ENCODE measurements around the gene HNRNPUL1. TPM values are rescaled to one million over a fixed set of nuclear protein-coding genes. Genes with fewer than 3 reads are reported as not detected.

HNRNPUL1 gene
- polyA plus RNA-seq, 3 donors from 2014 or later: 23.3 to 103 (median 48.8) TPM

DNA sequence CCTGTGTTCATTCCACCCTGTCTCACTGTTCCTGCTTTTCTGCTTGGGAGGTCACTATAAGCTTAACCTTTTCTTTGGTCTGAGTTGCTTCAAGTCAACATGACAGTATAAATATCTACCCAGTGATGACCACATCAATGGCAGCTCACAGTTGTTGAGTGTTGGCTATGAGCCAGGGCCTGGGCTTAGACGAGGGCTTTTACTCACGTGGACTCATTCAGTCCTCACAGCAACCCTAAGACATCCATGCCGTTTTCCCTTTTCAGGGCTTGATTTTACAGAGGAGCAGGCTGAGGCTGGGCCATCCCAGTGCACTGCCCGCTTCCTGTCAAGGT lies 35.5 kb downstream of the HNRNPUL1 start:
- peaks cover 21 to 58% (median 35%) of the 10 kb centered on the region in 3 donors for H3K36me3 Mint-ChIP-seq
- peak overlapping the region; percentile 22 to 62 (median 55) for H3K4me3 Mint-ChIP-seq
- peaks cover 94 to 100% of the 10 kb centered on the region in 2 donors for H3K4me1 Mint-ChIP-seq
- peaks cover 12 to 33% (median 32%) of the 10 kb centered on the region in 3 donors for H3K27me3 Mint-ChIP-seq (ENCODE audit: low read depth in 3 of 3)
- peak overlapping the region; percentile 98 to 100 (median 100) for H3K27ac Mint-ChIP-seq
- peak in 2 of 3 donors; percentile 49 to 50 for DNase-seq
- no peaks in the 10 kb centered on the region for H3K9me3 Mint-ChIP-seq

DNA sequence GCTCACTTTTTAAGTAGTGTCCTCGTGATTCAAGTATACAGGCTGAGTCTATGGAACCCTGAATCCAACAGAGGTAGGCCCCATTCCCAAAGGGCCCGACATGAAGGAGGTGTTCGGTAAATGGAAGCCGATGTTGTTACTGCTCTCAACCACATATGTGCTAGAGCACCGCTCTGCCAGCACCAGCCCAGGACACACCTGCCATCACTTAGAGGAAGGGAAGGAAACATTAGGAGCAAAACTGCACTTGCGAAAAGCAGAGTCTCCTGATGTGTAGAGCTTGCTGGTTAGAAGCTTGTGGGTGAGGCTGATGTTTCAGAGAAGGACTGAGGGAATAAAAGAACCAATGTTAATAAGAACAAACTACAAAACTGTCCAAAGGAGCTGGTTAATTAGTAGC lies 36.4 kb downstream of the HNRNPUL1 start:
- Mint-ChIP-seq H3K9me3 (no peaks in the 10 kb centered on the region), H3K4me1 (peaks cover 100% of the 10 kb centered on the region in 2 donors), H3K27me3 (ENCODE audit: low read depth in 3 of 3) (peaks cover 12 to 33% (median 32%) of the 10 kb centered on the region in 3 donors), H3K4me3 (peak overlapping the region in 1 of 5 donors; percentile 47), H3K27ac (peak overlapping the region; percentile 98 to 100 (median 100)), H3K36me3 (peaks cover 23 to 58% (median 31%) of the 10 kb centered on the region in 3 donors)
- no peak for DNase-seq

DNA sequence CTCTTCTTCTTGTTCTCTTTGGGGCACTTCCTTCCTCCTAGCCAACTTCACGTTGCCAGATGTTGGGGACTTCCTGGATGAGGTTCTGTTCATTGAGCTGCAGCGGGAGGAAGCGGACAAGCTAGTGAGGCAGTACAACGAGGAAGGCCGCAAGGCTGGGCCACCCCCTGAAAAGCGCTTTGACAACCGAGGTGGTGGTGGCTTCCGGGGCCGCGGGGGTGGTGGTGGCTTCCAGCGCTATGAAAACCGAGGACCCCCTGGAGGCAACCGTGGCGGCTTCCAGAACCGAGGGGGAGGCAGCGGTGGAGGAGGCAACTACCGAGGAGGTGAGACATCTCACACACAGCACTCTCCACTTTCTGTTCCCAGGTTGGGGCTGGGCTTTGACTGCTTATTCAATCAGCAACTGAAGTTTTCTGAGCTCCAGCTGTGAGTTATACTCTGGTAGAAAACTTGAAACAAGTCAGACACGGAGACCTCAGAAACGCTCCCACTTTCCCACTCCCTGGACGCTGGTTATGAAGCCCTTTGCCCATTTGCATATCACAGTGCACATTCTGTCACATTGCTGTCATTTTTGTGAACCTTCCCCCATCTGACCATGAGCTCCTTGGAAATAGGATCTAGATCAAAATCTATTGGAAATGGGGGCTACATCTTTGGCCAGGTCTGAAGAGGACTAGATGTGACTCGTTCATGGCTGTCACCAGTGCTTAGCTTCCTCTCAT lies 38.6 kb downstream of the HNRNPUL1 start:
- H3K9me3 Mint-ChIP-seq: no peaks in the 10 kb centered on the region
- peak overlapping the region; percentile 83 to 95 (median 90) for H3K4me3 Mint-ChIP-seq
- peak; percentile 94 to 95 (median 95) for DNase-seq

DNA sequence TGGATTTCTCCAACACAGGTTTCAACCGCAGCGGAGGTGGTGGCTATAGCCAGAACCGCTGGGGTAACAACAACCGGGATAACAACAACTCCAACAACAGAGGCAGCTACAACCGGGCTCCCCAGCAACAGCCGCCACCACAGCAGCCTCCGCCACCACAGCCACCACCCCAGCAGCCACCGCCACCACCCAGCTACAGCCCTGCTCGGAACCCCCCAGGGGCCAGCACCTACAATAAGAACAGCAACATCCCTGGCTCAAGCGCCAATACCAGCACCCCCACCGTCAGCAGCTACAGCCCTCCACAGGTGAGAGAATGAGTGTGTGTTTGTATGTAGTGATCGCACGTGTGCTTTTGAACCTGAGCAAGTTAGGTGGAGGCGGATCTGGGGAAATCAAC lies 39.8 kb downstream of the HNRNPUL1 start:
- peak in 2 of 3 donors; percentile 54 to 55 for DNase-seq
- Mint-ChIP-seq H3K27me3 (ENCODE audit: low read depth in 3 of 3) (peaks cover 22 to 45% (median 41%) of the 10 kb centered on the region in 3 donors), H3K4me1 (peaks cover 100% of the 10 kb centered on the region in 2 donors), H3K27ac (peak overlapping the region; percentile 98 to 100 (median 100)), H3K36me3 (peaks cover 33 to 52% (median 34%) of the 10 kb centered on the region in 3 donors), H3K4me3 (peak overlapping the region; percentile 83 to 95 (median 90)), H3K9me3 (no peaks in the 10 kb centered on the region)

More for the DNA sequence above, 38.6 kb downstream of the HNRNPUL1 start:
- Mint-ChIP-seq H3K27me3 (ENCODE audit: low read depth in 3 of 3) (peaks cover 16 to 42% (median 41%) of the 10 kb centered on the region in 3 donors), H3K27ac (peak overlapping the region; percentile 98 to 100 (median 100)), H3K4me1 (peaks cover 100% of the 10 kb centered on the region in 2 donors), H3K36me3 (peaks cover 33 to 52% (median 34%) of the 10 kb centered on the region in 3 donors)

DNA sequence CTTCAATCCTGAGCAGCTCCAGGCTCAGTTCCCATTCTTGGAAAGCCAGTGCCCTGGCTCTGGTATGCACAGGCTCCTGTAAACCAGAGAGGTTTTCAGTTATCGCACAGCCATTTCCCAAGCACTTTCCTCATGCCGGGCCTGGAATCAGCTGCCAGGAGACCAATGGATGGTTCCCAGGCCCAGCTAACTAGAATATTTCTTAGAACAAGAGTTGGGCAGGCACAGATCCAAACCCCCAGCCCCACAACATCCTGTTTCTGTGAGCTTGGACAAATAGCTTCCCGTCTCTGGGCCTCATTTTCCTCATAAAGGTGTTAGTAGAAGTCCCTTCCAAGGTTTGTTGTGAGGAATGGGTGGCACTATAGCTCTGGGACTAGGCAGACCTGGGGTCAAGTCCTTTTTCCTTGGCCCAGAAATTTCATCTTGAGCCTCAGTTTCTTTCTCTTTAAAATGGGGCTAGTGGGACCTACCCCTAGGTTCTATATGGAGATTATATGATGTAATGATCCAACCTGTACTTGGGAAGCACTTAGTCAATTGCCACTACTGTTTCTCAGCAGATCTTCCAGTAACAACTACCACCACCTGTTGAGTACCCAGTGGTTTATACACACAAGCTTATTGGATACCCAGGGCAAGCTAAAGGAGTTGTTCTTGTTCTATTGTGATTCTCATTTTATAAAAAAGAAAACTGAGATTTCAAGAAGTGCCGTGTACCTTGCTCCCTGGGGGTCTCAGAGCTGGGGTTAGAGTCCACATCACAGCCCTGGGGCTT lies 40.7 kb downstream of the HNRNPUL1 start:
- no peak for DNase-seq
- H3K27me3 Mint-ChIP-seq (ENCODE audit: low read depth in 3 of 3): peaks cover 30 to 49% (median 49%) of the 10 kb centered on the region in 3 donors
- peaks cover 33 to 45% (median 34%) of the 10 kb centered on the region in 3 donors for H3K36me3 Mint-ChIP-seq

DNA sequence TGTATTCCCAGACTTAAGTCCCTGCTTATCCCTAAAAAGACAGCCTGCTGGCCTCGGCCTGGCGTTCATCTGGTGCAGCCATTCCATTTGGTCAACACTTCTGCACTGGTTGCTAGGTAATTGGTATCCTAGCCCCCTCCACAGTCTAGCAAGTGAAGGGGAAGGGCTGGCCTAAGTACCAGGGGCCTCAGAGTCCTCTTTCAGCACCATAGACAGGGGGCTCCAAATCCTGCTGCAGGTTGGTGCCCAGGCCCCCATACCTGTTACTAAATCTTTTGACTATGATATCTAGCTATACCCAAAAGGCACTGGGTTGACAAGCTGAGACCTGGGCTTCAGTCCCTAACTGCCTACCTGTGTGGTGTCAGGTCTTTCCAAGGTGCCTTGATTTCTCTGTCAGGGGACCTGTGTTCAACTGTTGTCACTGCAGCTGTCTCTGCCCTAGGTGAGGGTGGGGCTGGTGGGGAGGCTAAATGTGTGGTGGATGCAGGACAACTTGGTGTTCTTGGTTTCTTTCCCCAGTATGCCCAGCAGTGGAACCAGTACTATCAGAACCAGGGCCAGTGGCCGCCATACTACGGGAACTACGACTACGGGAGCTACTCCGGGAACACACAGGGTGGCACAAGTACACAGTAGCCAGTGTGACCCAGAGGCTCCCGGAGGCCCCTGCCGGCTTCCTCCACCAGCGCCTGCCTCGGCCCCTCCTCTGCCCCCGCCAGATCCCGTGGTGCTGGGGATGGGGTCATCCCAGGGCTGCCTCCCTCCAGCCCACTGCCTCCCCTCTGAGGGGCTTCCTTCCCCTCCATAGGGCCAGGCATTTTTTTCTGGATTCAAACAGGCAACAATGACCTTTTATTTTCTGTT lies 42.0 kb downstream of the HNRNPUL1 start:
- peak overlapping the region; percentile 96 to 100 (median 100) for H3K27ac Mint-ChIP-seq
- H3K27me3 Mint-ChIP-seq (ENCODE audit: low read depth in 3 of 3): peaks cover 39 to 54% (median 52%) of the 10 kb centered on the region in 3 donors
- no peaks in the 10 kb centered on the region for H3K9me3 Mint-ChIP-seq
- peak overlapping the region; percentile 91 to 98 (median 96) for H3K4me3 Mint-ChIP-seq
- peaks cover 98 to 100% of the 10 kb centered on the region in 2 donors for H3K4me1 Mint-ChIP-seq
- H3K36me3 Mint-ChIP-seq: peaks cover 30 to 41% (median 33%) of the 10 kb centered on the region in 3 donors
- DNase-seq: no peak

More for the DNA sequence above, 40.7 kb downstream of the HNRNPUL1 start:
- H3K4me1 Mint-ChIP-seq: peaks cover 98 to 100% of the 10 kb centered on the region in 2 donors
- H3K27ac Mint-ChIP-seq: peak overlapping the region; percentile 98 to 100 (median 100)
- peak overlapping the region; percentile 11 to 95 (median 90) for H3K4me3 Mint-ChIP-seq
- H3K9me3 Mint-ChIP-seq: no peaks in the 10 kb centered on the region

DNA sequence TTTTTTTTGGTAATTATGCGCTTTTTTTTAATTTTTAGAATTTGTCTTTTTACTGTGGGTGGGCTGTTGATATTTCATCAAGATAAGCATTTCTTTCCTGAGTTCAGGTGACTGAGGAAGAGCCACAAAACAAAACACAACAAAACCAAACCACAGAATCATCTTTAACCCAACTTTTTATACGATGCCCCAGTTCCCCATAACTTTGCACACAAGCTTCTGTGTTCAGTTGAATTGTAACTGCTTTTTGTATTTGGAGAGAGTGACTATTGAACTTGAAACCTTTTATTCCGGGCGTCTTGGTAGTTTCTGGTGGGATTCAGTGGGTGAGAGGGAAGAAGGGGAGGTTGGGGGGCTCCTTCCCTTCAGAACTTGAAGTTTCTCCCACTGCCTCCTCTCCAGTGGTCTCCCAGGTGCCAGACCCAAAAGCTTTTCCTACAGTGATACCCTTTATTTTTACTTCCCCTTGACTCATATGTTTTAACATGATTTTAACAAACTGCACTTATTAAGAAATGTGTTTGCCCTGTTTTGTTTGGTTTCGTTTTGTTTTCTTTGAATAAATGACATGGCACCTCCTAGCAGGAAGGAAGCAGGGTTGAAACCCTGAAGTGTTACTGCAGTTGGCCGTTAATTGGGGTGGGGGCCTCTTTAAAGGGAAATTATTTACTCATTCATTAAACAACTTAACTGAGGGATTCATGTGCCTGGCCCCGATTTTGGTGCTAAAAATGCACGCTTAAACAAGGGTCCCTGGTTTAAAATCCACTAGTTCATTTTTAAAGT lies 43.1 kb downstream of the HNRNPUL1 start:
- peak overlapping the region; percentile 91 to 98 (median 96) for H3K4me3 Mint-ChIP-seq
- peak overlapping the region; percentile 96 to 100 (median 100) for H3K27ac Mint-ChIP-seq
- no peaks in the 10 kb centered on the region for H3K9me3 Mint-ChIP-seq
- H3K36me3 Mint-ChIP-seq: peaks cover 25 to 33% (median 29%) of the 10 kb centered on the region in 3 donors
- DNase-seq: peak; percentile 58 to 61 (median 58)
- peaks cover 97 to 99% of the 10 kb centered on the region in 2 donors for H3K4me1 Mint-ChIP-seq
- H3K27me3 Mint-ChIP-seq (ENCODE audit: low read depth in 3 of 3): peaks cover 48 to 57% (median 53%) of the 10 kb centered on the region in 3 donors

DNA sequence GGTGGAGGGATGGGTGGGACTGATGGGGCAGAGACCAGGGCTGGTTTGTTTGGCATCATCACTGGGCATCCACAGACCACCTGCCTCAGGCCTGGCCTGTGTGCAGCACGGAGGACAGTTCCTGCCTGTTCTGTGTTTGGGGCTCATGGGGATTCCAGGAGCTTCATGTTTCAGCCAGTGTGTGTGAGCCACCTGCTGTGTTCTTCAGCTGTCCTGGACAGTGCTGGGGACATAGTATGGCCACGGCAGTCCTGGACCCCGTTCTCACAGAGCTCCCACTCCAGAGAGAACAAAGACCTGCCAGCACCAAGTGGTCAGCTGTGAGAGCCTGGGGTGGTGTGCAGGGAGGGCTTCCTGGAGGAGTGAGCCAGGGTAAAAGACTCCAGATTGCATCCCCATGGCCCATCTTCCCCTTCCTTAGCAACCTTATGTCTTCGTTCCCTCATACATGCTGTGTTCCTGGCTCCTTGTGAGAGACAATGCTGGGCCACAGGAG lies 43.8 kb downstream of the HNRNPUL1 start:
- Mint-ChIP-seq H3K9me3 (no peaks in the 10 kb centered on the region), H3K4me3 (peak overlapping the region; percentile 91 to 98 (median 96)), H3K27me3 (ENCODE audit: low read depth in 3 of 3) (peaks cover 47 to 53% (median 49%) of the 10 kb centered on the region in 3 donors), H3K36me3 (peaks cover 22 to 28% (median 26%) of the 10 kb centered on the region in 3 donors), H3K4me1 (peaks cover 95 to 99% of the 10 kb centered on the region in 2 donors), H3K27ac (peak overlapping the region; percentile 96 to 100 (median 100))
- no peak for DNase-seq

DNA sequence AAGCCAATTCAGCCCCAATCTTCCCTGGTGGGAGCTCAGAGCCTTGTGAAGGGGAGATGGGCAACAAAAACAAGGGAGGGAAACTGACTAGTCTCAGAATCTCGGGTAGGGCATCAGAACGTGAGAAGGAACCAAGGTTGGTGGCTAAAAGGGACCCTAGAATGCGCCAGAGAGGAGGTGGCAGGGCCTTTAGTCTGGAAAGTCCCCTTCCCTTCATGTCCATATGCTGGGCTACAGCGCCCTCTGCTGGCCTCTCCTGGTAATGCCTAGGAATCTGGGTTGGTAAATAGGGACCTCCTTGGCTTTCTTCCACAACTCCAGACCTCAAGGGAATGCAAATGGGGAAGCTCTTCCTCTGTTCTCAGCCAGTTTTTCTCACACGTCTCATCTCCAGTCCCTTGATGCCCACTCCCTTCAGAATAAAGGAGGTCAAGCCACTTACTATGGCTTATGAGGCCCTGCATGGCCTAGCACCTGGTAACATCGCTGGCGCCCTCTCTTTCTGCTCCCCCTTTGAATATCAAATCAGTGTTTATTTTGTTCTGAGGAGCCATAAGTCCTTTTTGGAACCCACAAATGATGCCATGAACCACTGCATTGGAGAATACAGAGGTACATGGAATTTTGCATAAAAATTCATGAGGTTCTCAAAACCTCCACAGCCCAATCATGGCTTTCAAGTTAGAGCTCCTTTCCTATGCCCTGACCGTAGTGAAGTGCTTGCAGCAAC lies 44.4 kb downstream of the HNRNPUL1 start:
- peak overlapping the region; percentile 91 to 98 (median 96) for H3K4me3 Mint-ChIP-seq
- H3K27ac Mint-ChIP-seq: peak overlapping the region; percentile 96 to 100 (median 100)
- peaks cover 0 to 1% (median 0%) of the 10 kb centered on the region in 6 donors for H3K9me3 Mint-ChIP-seq
- H3K27me3 Mint-ChIP-seq (ENCODE audit: low read depth in 3 of 3): peaks cover 46 to 56% (median 52%) of the 10 kb centered on the region in 3 donors
- peak; percentile 88 to 90 (median 90) for DNase-seq
- H3K4me1 Mint-ChIP-seq: peaks cover 94 to 99% of the 10 kb centered on the region in 2 donors
- H3K36me3 Mint-ChIP-seq: peaks cover 28 to 32% (median 30%) of the 10 kb centered on the region in 3 donors

DNA sequence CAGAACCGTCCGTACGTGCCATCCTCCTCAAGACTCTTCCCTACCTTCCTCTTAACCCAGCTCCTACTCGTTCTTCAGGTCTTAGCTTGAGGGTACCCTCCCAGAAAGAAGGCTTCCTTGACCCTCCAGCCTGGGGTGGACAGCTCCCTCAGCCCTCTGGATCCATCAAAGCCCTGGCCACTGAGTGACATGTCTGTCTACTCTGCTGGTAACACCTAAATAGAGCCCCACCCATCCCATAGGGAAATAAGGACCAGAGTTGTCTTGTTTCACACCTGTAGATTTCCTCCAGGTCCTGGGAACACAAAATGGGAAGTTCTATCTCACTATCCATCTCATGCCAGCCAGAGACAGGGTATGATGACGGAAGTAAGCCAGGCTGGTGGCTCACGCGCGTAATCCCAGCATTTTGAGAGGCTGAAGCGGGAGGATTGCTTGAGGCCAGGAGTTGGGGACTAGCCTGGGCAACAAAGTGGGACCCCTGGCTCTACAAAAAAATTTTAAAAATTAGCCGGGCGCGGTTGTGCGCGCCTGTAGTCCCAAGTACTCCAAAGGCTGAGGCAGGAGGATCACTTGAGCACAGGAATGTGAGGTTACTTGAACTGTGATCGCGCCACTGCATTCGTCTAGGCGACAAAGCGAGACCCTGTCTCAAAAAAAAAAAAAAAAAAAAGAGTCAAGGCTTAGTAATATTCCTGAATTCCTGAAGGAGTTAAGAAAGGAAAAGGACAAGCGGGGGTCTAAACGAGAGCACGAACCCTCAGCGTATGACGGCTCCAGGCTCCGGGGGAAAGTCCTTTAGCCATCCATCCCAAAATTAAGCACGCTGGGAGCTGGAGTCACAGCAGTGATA lies 45.2 kb downstream of the HNRNPUL1 start:
- Mint-ChIP-seq H3K4me3 (peak overlapping the region; percentile 91 to 98 (median 96)), H3K9me3 (peaks cover 0 to 1% (median 0%) of the 10 kb centered on the region in 6 donors), H3K27ac (peak overlapping the region; percentile 96 to 100 (median 100)), H3K27me3 (ENCODE audit: low read depth in 3 of 3) (peaks cover 41 to 50% (median 49%) of the 10 kb centered on the region in 3 donors), H3K4me1 (peaks cover 86 to 92% of the 10 kb centered on the region in 2 donors), H3K36me3 (peaks cover 23 to 25% (median 25%) of the 10 kb centered on the region in 3 donors)
- DNase-seq: no peak
